HepG2 (cell line): Measurements from ENCODE around the gene PTPN3. TPM values are rescaled to one million over a fixed set of nuclear protein-coding genes. Genes with fewer than 3 reads are reported as not detected.

Source experiments
- FOSL2 ChIP-seq: sonication (generic); formaldehyde crosslinking; IDR thresholded peaks from 2 replicates; pipeline ENCODE4 v1.4.0; 2020; ENCODE audit warnings: missing genetic modification reagents
- HOXA9 ChIP-seq: sonication (generic); formaldehyde crosslinking; IDR thresholded peaks from 2 replicates; pipeline ENCODE4 v1.8.1; 2022; ENCODE audit warnings: missing genetic modification reagents, mild to moderate bottlenecking, moderate library complexity, borderline replicate concordance
- JUND ChIP-seq: sonication (generic); formaldehyde crosslinking; IDR thresholded peaks from 2 replicates; pipeline ENCODE4 v1.8.0; 2022; ENCODE audit warnings: mild to moderate bottlenecking, missing genetic modification reagents
- MIER3 ChIP-seq: IDR thresholded peaks from 2 replicates; pipeline ENCODE4 v1.6.1; 2016; ENCODE audit warnings: missing compliant biosample characterization, borderline replicate concordance
- PAWR ChIP-seq: sonication (generic); formaldehyde crosslinking; IDR thresholded peaks from 2 replicates; pipeline ENCODE4 v1.4.0; 2020; ENCODE audit warnings: missing genetic modification reagents, mild to moderate bottlenecking, borderline replicate concordance
- POGZ ChIP-seq: sonication (generic); formaldehyde crosslinking; IDR thresholded peaks from 2 replicates; pipeline ENCODE4 v1.4.0; 2020; ENCODE audit warnings: mild to moderate bottlenecking, missing genetic modification reagents
- ZFP37 ChIP-seq: sonication (generic); formaldehyde crosslinking; IDR thresholded peaks from 2 replicates; pipeline ENCODE4 v1.4.0; 2020; ENCODE audit warnings: missing genetic modification reagents, borderline replicate concordance
- ZNF251 ChIP-seq: sonication (generic); formaldehyde crosslinking; IDR thresholded peaks from 2 replicates; pipeline ENCODE4 v1.9.0; 2021; ENCODE audit warnings: mild to moderate bottlenecking, missing genetic modification reagents
- ZNF331 ChIP-seq: sonication (generic); formaldehyde crosslinking; IDR thresholded peaks from 2 replicates; pipeline ENCODE4 v1.4.0; 2020; ENCODE audit warnings: missing genetic modification reagents
- ZNF552 ChIP-seq: sonication (generic); formaldehyde crosslinking; IDR thresholded peaks from 2 replicates; pipeline ENCODE4 v1.9.0; 2022; ENCODE audit warnings: missing genetic modification reagents, mild to moderate bottlenecking, borderline replicate concordance
- polyA plus RNA-seq, 8 experiments: library from polyadenylated mRNA; depleted of rRNA in 3 of 8; stranded (reverse) in 7 of 8; unstranded in 1 of 8; fragments of >200 nt; fragmentation: Illumina TruSeq in 4 of 8; extraction: Trizol in 4 of 8; gene quantifications; 2 replicates each; pipeline versions ENCODE4 v1.2.1 to v1.2.3, GENCODE V29; 2011 to 2016; ENCODE audit warnings: low read depth in 4 of 8, missing spikeins in 1 of 8, mixed read lengths in 1 of 8; ENCODE audit not compliant: insufficient read depth in 1 of 8
- total RNA-seq, 5 experiments: library from RNA; depleted of rRNA; stranded (reverse); fragments of >200 nt; fragmentation: Illumina TruSeq; extraction: Trizol; gene quantifications; 2 replicates each; pipeline ENCODE4 v1.2.3, GENCODE V29; 2016; ENCODE audit warnings: low read depth in 1 of 5
- TF ChIP-seq, protein P1 (sequence below): sonication (generic); formaldehyde crosslinking; IDR thresholded peaks from one replicate; pipeline ENCODE4 v1.5.1; 2020; ENCODE audit warnings: mild to moderate bottlenecking, missing genetic modification reagents; ENCODE audit errors: not compliant biosample characterization
- TF ChIP-seq, protein P2 (sequence below), 2 experiments: IDR thresholded peaks; 2 replicates each; pipeline ENCODE4 v1.6.1; 2011 to 2012; ENCODE audit warnings: low read length in 2 of 2, borderline replicate concordance in 1 of 2, low read depth in 1 of 2, mild to moderate bottlenecking in 1 of 2, moderate library complexity in 1 of 2
- TF ChIP-seq, protein P3 (sequence below): sonication (generic); formaldehyde crosslinking; IDR thresholded peaks from 2 replicates; pipeline ENCODE4 v1.4.0; 2020; ENCODE audit warnings: missing genetic modification reagents, mild to moderate bottlenecking, borderline replicate concordance

Gene PTPN3
- total and polyA plus RNA-seq, 2 of the 13 experiments (the other 11 are each of a cell fraction or from before 2014, with no cell fraction given) = 5.6 to 20.5 TPM

DNA sequence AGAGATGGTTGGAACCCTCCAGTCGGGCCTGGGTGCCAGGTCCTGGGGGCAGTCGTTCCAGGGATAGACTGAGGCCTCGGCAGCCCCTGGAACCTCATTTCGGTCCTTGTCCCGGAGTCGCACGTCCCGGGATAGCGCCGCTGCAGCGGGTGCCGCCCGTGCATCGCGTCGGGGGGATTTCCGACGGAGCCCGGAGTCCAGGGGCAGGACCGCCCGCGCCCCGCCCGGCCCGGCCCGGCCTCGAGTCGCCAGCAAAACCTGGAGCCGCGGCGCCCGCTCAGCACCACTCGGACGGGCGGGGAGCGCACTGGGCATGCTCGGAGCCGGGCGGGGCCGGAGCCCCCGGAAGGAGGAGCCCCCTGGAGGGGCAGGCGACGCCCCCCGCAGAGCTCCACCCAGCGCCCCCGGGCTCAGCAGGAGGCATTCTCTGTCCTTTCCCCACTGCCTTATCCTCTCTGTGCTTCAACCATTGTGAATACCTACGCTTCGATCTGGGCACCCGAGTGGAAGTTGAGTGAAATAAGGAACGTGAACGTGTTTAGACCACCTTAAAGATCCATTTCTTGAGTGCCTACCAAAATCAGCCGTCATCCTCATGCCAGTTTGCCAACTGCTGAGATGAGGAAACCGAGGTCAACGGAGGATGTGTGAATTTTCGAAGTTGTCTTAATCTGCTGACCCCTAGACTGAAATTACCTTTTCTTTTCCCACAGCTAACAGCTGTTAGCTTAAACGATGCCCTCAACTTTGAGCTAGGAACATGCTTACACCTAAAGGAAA, 1.7 kb upstream of the PTPN3 start (continued):
- TF ChIP-seq MIER3 (CRISPR knock-in tag) = no peak
- TF ChIP-seq ZNF331 (CRISPR knock-in tag) = peak; percentile 53; the same call in 1 of the 2 replicates
- TF ChIP-seq, protein P1, sequence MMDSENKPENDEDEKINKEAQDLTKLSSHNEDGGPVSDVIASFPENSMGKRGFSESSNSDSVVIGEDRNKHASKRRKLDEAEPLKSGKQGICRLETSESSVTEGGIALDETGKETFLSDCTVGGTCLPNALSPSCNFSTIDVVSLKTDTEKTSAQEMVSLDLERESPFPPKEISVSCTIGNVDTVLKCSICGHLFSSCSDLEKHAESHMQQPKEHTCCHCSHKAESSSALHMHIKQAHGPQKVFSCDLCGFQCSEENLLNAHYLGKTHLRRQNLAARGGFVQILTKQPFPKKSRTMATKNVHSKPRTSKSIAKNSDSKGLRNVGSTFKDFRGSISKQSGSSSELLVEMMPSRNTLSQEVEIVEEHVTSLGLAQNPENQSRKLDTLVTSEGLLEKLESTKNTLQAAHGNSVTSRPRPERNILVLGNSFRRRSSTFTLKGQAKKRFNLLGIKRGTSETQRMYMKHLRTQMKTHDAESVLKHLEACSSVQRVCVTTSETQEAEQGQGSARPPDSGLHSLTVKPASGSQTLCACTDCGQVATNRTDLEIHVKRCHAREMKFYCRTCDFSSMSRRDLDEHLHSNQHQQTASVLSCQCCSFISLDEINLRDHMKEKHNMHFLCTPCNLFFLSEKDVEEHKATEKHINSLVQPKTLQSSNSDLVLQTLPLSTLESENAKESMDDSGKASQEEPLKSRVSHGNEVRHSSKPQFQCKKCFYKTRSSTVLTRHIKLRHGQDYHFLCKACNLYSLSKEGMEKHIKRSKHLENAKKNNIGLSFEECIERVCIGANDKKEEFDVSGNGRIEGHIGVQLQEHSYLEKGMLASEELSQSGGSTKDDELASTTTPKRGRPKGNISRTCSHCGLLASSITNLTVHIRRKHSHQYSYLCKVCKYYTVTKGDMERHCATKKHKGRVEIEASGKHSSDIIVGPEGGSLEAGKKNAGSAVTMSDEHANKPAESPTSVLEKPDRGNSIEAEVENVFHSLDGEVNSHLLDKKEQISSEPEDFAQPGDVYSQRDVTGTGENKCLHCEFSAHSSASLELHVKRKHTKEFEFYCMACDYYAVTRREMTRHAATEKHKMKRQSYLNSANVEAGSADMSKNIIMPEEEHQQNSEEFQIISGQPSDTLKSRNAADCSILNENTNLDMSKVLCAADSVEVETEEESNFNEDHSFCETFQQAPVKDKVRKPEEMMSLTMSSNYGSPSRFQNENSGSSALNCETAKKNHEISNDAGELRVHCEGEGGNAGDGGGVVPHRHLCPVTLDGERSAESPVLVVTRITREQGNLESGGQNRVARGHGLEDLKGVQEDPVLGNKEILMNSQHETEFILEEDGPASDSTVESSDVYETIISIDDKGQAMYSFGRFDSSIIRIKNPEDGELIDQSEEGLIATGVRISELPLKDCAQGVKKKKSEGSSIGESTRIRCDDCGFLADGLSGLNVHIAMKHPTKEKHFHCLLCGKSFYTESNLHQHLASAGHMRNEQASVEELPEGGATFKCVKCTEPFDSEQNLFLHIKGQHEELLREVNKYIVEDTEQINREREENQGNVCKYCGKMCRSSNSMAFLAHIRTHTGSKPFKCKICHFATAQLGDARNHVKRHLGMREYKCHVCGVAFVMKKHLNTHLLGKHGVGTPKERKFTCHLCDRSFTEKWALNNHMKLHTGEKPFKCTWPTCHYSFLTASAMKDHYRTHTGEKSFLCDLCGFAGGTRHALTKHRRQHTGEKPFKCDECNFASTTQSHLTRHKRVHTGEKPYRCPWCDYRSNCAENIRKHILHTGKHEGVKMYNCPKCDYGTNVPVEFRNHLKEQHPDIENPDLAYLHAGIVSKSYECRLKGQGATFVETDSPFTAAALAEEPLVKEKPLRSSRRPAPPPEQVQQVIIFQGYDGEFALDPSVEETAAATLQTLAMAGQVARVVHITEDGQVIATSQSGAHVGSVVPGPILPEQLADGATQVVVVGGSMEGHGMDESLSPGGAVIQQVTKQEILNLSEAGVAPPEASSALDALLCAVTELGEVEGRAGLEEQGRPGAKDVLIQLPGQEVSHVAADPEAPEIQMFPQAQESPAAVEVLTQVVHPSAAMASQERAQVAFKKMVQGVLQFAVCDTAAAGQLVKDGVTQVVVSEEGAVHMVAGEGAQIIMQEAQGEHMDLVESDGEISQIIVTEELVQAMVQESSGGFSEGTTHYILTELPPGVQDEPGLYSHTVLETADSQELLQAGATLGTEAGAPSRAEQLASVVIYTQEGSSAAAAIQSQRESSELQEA = peak; percentile 52
- no peak for TF ChIP-seq HOXA9
- TF ChIP-seq, protein P2, sequence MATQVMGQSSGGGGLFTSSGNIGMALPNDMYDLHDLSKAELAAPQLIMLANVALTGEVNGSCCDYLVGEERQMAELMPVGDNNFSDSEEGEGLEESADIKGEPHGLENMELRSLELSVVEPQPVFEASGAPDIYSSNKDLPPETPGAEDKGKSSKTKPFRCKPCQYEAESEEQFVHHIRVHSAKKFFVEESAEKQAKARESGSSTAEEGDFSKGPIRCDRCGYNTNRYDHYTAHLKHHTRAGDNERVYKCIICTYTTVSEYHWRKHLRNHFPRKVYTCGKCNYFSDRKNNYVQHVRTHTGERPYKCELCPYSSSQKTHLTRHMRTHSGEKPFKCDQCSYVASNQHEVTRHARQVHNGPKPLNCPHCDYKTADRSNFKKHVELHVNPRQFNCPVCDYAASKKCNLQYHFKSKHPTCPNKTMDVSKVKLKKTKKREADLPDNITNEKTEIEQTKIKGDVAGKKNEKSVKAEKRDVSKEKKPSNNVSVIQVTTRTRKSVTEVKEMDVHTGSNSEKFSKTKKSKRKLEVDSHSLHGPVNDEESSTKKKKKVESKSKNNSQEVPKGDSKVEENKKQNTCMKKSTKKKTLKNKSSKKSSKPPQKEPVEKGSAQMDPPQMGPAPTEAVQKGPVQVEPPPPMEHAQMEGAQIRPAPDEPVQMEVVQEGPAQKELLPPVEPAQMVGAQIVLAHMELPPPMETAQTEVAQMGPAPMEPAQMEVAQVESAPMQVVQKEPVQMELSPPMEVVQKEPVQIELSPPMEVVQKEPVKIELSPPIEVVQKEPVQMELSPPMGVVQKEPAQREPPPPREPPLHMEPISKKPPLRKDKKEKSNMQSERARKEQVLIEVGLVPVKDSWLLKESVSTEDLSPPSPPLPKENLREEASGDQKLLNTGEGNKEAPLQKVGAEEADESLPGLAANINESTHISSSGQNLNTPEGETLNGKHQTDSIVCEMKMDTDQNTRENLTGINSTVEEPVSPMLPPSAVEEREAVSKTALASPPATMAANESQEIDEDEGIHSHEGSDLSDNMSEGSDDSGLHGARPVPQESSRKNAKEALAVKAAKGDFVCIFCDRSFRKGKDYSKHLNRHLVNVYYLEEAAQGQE (IDR thresholded peaks at IDR 0.05; ENCODE audit: borderline replicate concordance in 1 of 2, low read depth in 1 of 2, low read length in 2 of 2) = no peak
- TF ChIP-seq POGZ (CRISPR knock-in tag) = peak; percentile 64; the same call in 1 of the 2 replicates
- TF ChIP-seq FOSL2 = no peak
- TF ChIP-seq ZNF552 (CRISPR knock-in tag) = no peak
- TF ChIP-seq ZFP37 (CRISPR knock-in tag) = no peak
- no peak for TF ChIP-seq ZNF251
- TF ChIP-seq JUND = no peak
- TF ChIP-seq PAWR (CRISPR knock-in tag) = no peak
- TF ChIP-seq, protein P3, sequence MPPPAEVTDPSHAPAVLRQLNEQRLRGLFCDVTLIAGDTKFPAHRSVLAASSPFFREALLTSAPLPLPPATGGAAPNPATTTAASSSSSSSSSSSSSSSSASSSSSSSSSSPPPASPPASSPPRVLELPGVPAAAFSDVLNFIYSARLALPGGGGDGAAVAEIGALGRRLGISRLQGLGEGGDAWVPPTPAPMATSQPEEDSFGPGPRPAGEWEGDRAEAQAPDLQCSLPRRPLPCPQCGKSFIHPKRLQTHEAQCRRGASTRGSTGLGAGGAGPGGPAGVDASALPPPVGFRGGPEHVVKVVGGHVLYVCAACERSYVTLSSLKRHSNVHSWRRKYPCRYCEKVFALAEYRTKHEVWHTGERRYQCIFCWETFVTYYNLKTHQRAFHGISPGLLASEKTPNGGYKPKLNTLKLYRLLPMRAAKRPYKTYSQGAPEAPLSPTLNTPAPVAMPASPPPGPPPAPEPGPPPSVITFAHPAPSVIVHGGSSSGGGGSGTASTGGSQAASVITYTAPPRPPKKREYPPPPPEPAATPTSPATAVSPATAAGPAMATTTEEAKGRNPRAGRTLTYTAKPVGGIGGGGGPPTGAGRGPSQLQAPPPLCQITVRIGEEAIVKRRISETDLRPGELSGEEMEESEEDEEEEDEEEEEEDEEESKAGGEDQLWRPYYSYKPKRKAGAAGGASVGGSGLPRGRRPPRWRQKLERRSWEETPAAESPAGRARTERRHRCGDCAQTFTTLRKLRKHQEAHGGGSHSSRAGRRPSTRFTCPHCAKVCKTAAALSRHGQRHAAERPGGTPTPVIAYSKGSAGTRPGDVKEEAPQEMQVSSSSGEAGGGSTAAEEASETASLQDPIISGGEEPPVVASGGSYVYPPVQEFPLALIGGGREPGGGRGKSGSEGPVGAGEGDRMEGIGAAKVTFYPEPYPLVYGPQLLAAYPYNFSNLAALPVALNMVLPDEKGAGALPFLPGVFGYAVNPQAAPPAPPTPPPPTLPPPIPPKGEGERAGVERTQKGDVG (CRISPR knock-in tag) = no peak
